HFFc6 (cell line): ENCODE data around the gene PERM1. TPM values are rescaled to one million over a fixed set of nuclear protein-coding genes. Genes with fewer than 3 reads are reported as not detected.

ENCODE experiments used
- DNase-seq: peaks from one replicate; pipeline ENCODE4 v3.0.0-alpha.2; 2018
- H3K27ac Mint-ChIP-seq: 2 replicates; pipeline ENCODE4 v1.8.0; 2020; ENCODE audit warnings: mild to moderate bottlenecking, mixed read lengths
- H3K27me3 Mint-ChIP-seq: 2 replicates; pipeline ENCODE4 v1.8.0; 2021; ENCODE audit warnings: mild to moderate bottlenecking, moderate library complexity, mixed read lengths; ENCODE audit not compliant: insufficient read depth
- H3K36me3 Mint-ChIP-seq: 2 replicates; pipeline ENCODE4 v1.8.0; 2021; ENCODE audit warnings: low read depth, mixed read lengths
- H3K4me1 Mint-ChIP-seq: 2 replicates; pipeline ENCODE4 v1.8.0; 2020; ENCODE audit warnings: low read depth, mixed read lengths
- H3K4me3 Mint-ChIP-seq: 2 replicates; pipeline ENCODE4 v1.8.0; 2020; ENCODE audit warnings: mild to moderate bottlenecking, moderate library complexity, mixed read lengths
- H3K9me3 Mint-ChIP-seq: 2 replicates; pipeline ENCODE4 v1.8.0; 2020; ENCODE audit warnings: mild to moderate bottlenecking, mixed read lengths
- total RNA-seq, 6 experiments: library from RNA; stranded (reverse); fragmentation: NEBNext Ultra II Directional; extraction: Animal tissue kit (Norgen Biotek cat#: 25700); gene quantifications; 2 replicates in 1 of 6; 3 replicates in 5 of 6; pipeline ENCODE4 v1.2.3, GENCODE V29; 2021
- TF ChIP-seq, protein P1 (sequence below): fragments of 200-600 bp; sonication (generic); IDR thresholded peaks from 2 replicates; pipeline ENCODE4 v1.5.0; 2021; ENCODE audit warnings: antibody characterized with exemption, mild to moderate bottlenecking

The PERM1 gene
- total RNA-seq, 6 experiments from 2014 or later, result 0.17 to 0.18 TPM; not detected in 4

GRCh38 chr1:944341-945325 lies 37.3 kb downstream of the PERM1 start:
- H3K4me3 Mint-ChIP-seq, result no peak overlapping the region
- H3K27me3 Mint-ChIP-seq, result peaks cover 5% of the 10 kb centered on the region
- H3K9me3 Mint-ChIP-seq, result no peaks in the 10 kb centered on the region

GRCh38 chr1:943545-944340 lies 38.1 kb downstream of the PERM1 start:
- Mint-ChIP-seq H3K4me1 (peaks cover 33% of the 10 kb centered on the region), H3K27me3 (peaks cover 5% of the 10 kb centered on the region), H3K4me3 (no peak overlapping the region), H3K36me3 (peaks cover 5% of the 10 kb centered on the region; the same call in 1 of the 2 replicates), H3K9me3 (no peaks in the 10 kb centered on the region), H3K27ac (no peak overlapping the region)
- no peak for DNase-seq
- TF ChIP-seq, protein P1, sequence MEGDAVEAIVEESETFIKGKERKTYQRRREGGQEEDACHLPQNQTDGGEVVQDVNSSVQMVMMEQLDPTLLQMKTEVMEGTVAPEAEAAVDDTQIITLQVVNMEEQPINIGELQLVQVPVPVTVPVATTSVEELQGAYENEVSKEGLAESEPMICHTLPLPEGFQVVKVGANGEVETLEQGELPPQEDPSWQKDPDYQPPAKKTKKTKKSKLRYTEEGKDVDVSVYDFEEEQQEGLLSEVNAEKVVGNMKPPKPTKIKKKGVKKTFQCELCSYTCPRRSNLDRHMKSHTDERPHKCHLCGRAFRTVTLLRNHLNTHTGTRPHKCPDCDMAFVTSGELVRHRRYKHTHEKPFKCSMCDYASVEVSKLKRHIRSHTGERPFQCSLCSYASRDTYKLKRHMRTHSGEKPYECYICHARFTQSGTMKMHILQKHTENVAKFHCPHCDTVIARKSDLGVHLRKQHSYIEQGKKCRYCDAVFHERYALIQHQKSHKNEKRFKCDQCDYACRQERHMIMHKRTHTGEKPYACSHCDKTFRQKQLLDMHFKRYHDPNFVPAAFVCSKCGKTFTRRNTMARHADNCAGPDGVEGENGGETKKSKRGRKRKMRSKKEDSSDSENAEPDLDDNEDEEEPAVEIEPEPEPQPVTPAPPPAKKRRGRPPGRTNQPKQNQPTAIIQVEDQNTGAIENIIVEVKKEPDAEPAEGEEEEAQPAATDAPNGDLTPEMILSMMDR, result no peak

More at GRCh38 chr1:944341-945325, 37.3 kb downstream of the PERM1 start:
- TF ChIP-seq, protein P1, result no peak
- Mint-ChIP-seq H3K27ac (no peak overlapping the region), H3K36me3 (peaks cover 9% of the 10 kb centered on the region; the same call in 1 of the 2 replicates), H3K4me1 (peaks cover 27% of the 10 kb centered on the region)
- DNase-seq, result no peak

- H3K36me3 Mint-ChIP-seq, result peaks cover 3% of the 10 kb centered on the region; the same call in 1 of the 2 replicates
- peaks cover 41% of the 10 kb centered on the region for H3K4me1 Mint-ChIP-seq
- H3K27ac Mint-ChIP-seq, result peak overlapping the region; percentile 13; the same call in 1 of the 2 replicates
- TF ChIP-seq, protein P1, result no peak
- H3K4me3 Mint-ChIP-seq, result no peak overlapping the region
- peak; percentile 39 for DNase-seq
- peaks cover 5% of the 10 kb centered on the region for H3K27me3 Mint-ChIP-seq
- H3K9me3 Mint-ChIP-seq, result no peaks in the 10 kb centered on the region
Observed at GRCh38 chr1:942864-943533, 38.9 kb downstream of the PERM1 start.

- DNase-seq, result no peak
- TF ChIP-seq, protein P1, result no peak
- H3K36me3 Mint-ChIP-seq, result peaks cover 3% of the 10 kb centered on the region; the same call in 1 of the 2 replicates
- no peaks in the 10 kb centered on the region for H3K9me3 Mint-ChIP-seq
- peaks cover 5% of the 10 kb centered on the region for H3K27me3 Mint-ChIP-seq
- H3K4me3 Mint-ChIP-seq, result no peak overlapping the region
- no peak overlapping the region for H3K27ac Mint-ChIP-seq
- H3K4me1 Mint-ChIP-seq, result peaks cover 45% of the 10 kb centered on the region
Observed at GRCh38 chr1:942411-942821, 39.5 kb downstream of the PERM1 start.
